NCI-H2196 (cell line): Measurements from ENCODE around the gene URM1.
A peak's percentile ranks its signal among the peaks of the same experiment; 100 is the strongest.
"Not testable (repeated sequence)": the region's sequence is repeated elsewhere in the genome, so short reads cannot be mapped to it uniquely, and the experiment has no call there.

Source experiments
- DNase-seq: peaks from one replicate; lab custom pipeline; 2025; ENCODE audit not compliant: unreplicated experiment; lab: John Stamatoyannopoulos, UW

Gene URM1

DNA sequence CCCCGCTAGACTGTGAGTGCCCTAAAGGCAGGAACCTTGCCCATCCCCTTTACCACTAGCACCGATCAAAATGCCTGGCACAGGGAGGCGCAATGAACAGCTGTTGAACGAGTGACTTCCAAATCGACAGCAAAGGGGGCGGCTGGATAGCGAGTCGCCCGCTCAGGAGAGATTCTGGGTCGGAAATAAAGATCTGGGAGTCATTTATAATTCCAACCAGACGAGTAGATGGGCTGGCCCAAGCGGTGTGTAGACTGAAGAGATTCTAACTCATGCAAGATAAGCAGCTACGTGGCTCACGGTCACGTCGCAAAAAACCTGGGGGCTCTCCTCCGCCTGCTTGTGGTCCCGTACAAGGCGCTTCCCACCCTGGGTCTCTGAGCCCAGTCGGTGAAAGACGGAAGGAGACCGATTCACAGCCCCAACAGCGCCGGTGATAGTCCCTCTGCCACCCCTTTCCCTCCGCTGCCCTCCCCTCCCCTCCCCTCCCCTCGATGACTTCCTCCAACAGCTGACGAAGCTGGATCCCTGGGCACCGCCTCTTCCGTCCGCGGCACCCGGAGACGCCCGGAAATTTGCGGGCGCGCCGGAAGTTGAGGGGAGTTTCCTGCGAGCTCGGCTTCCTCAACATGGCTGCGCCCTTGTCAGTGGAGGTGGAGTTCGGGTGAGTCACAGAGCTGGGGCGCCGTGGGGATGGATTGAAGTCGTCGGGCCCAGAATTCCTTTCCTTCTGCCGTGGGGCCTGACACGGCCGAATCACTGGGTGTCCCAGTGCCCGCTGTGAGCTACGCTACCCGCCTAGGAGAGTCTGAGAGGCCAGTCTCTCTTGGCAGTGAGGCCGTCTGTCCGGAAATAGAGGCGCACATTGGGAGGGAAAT is at the start of gene URM1:
URM1 (plus strand) TSS at position 623 of the 878 bp plus-strand sequence; CDS start at position 630, 7 bp downstream.
- peak; percentile 97 for DNase-seq

DNA sequence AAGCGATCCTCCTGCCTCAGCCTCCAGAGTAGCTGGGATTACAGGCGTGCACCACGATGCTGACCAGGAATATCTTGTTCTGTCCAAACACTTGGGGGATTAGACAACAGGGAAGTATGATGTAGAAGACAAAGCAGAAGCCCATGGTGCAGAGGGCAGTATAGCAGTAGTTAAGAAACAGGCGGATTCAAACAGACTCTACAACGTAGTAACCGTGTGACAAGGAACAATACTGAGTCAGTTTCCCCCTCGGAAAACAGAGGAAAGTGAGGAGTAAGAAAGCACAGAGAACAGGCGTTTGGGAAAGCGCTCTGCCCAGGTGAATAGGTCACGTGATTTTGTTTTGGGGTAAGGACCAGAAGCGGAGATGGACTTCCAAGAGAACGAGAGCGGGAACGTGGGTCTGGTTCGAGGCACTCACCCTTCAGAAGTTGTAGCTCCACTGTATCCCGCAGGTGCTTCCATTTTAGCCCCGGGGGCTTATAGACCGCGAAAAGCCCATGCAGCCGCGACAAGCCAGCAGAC is 49.2 kb upstream of the URM1 start:
- DNase-seq = no peak

DNA sequence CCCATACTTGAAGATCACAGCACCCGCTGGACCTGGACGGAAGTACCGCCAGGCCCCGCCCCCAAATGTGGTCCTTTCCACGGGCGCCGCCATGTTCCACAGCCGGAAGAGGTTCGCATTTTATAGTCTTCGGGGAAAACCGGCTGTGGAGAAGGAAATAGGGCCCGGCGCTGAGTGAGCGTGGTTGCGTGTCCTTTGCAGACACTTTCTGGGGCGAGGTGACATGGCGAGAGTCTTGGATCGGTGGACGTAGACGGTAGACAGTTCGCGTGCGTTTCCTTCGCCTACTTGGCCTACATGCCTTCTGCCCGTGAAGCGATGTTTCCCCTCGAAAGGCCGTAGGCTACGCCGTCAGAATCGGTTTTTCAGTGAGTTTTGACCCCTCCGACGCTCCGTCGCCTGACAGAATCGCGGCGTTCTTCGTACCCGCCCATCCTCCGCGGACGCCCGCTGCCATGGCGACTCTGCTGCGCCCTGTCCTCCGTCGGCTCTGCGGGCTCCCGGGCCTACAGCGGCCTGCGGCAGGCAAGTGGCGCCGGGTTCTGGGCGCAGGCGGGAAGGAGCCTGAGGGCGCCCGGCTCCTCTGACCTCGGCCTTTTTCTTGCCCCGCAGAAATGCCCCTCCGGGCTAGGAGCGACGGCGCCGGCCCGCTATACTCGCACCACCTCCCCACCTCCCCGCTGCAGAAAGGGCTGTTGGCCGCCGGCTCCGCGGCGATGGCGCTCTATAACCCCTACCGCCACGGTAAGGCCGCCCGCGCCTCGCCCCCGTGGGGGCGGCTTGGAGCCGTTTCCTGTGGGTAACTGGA is 48.6 kb upstream of the URM1 start, which contains the start of the genes COQ4 and TRUB2:
COQ4 (plus strand) TSS at position 436 of the 808 bp plus-strand sequence; CDS start at position 456, 20 bp downstream.
TRUB2 (minus strand) TSS at position 44 of the 808 bp plus-strand sequence; CDS start at position 5, 39 bp downstream.
- peak; percentile 92 for DNase-seq

DNA sequence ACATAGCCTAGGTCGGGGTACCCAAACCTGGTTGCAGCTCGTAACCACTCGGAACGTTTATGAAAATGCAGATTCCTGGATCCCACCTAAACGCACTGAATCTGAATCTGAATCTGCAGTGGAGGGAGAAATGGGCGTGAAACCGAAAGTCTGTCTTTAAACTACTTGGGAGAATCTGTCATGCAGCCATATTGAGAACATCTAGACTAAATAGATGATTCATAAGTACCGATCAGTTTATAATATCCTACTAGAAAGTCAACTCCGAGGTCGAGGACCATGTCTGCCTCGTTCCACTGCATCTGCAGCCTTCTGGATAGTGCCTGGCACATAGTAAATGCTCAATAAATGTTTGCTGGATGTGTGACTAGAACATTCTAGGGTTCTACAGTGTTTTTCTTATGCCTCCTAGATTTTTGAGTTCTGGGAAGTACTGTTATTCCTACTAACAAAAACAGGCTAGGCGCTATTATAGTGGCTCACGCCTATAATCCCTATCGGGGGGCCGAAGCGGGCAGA is 47.9 kb upstream of the URM1 start:
- DNase-seq = no peak

DNA sequence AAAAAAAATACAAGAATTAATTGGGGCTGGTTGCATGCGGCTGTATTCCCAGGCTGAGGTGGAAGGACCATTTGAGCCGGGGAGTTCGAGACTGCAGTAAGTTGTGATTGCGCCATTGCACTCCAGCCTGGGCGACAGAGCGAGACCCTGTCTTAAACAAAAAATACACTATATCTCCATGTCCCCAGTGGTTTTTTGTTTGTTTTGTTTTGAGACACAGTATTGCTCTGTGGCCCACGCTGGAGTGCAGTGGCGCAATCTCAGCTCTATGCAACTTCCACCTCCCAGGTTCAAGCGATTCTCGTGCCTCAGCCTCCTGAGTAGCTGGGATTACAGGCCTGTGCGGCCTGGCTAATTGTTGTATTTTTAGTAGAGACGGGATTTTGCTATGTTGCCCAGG is 47.4 kb upstream of the URM1 start:
- DNase-seq = no peak

DNA sequence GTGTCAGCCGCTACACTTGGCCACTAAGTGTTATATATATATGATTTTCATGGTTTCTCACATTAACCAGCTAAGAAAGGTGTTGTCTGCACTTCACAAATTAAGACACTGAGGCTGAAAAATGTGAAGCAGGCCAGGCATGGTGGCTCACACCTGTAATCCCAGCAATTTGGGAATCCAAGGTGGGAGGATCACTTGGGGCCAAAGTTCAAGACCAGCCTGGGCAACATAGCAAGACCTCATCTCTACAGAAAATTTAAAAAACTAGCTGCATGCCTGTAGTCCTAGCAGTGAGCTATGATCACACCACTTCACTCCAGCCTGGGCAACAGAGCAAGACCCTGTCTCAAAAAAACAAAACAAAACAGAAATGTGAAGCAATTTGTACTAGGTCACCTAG is 46.8 kb upstream of the URM1 start:
- no peak for DNase-seq

DNA sequence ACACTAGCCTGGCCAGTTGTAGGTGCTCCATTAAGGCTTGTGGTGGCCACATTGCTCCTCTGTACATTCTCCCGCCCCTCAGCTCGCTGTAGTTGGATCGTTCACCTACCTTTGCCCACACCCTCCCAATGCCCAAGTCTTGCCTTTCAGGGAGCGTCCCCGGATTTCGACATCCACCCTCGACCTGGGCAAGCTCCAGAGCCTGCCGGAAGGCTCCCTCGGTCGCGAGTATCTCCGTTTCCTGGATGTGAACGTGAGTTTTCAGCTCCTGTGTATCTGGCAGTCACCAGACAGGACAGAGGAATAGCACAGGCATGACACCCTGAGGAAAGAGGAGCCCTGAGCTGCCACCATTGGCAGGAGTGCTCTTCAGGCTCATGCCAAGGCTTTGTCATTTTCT is 45.5 kb upstream of the URM1 start:
- no peak for DNase-seq

DNA sequence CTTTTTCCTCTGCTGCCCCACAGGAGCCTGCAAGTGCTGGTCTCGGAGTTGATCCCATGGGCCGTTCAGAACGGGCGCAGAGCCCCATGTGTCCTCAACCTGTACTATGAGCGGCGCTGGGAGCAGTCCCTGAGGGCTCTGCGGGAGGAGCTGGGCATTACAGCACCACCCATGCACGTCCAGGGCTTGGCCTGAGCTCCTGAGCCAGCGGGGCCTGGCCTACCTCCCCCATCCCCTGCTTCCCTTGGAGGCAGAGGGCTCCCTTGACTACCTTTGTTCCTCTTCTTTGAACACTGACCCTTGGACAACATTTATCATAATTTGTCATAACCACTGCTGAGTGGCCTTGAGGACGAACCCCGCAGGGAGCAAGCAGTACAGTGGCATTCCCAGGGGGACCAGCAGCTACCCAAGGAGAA is 37.7 kb upstream of the URM1 start:
- DNase-seq = no peak

DNA sequence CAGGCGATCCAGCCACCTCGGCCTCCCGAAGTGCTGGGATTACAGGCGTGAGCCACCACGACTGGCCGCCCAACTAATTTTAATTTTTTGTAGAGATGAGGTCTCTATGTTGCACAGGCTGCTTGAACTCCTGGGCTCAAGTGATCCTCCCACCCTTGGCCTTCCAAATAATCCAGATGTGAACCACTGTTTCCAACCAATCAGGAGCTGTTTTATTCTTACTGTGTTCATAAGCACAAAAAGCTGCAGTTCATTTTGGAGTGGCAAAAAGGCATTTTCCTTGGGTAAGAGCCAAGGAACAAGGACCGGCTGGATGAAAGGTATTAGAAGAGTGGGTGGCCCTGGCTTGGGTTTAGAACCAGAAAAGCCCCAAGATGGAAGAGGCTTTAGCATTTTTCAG is 36.0 kb upstream of the URM1 start:
- no peak for DNase-seq

DNA sequence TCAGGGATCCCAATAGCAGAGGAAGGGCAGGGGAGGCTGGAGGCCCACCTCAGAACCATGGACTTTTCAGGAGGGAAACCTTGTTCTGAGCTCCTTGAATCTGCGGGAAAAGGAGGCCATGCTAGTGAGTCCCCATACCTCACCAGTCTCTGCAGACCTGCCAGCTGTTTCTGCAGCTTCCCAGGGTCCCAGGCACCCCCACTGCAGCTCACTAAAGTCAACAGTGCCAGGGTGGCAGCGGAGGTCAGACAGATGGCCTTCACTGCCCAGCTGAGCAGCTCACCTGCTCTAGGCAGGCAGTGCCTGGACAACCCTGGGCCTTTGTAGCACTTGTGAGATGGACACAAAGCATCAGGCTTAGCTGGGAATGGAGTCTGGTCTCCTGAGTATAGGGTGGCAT is 35.3 kb upstream of the URM1 start:
- DNase-seq = no peak

DNA sequence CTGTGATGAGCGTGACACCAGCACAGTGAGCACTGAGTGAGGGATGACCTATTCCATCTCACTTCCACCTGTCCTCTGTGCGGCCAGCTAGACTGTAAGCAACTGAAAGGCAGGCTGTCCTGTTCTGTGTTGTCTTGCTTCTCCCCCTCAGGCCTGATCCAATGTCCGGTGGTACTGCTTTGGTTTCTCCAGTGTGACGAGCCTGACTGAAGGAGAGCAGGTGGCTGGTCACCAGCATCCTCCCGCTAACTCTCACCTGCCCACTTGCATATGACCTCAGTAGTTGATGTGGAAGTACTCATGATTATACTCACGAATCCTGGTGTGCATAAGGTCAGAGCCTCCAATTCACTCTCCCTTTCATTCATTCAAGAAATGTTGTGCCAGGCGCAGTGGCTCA is 33.2 kb upstream of the URM1 start:
- no peak for DNase-seq

DNA sequence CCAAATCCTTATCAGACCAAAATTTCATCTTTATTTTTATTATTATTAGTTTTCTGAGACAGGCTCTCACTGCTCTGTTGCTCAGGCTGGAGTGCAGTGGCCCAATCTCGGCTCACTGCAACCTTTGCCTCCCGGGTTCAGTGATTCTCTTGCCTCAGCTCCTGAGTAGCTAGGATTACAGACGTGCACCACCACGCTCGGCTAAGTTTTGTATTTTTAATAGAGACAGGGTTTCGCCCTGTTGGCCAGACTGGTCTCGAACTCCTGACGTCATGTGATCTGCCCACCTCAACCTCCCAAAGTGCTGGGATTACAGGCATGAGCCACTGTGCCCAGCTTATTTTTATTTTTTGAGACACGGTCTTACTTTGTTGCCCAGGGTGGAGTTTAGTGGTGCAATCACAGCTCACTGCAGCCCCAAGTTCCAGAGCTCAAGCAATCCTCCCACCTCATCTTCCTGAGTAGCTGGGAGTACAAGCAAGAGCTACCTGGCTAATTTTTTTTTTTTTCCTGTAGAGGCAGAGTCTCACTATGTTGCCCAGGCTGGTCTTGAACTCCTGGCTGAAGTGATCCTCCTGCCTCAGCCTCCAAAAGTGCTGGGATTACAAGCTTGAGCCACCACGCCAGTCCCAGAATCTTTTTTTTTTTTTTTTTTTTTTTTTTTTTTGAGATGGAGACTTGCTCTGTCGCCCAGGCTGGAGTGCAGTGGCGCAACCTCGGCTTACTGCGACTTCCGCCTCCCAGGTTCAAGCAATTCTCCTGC is 32.1 kb upstream of the URM1 start:
- not testable (repeated sequence) for DNase-seq

DNA sequence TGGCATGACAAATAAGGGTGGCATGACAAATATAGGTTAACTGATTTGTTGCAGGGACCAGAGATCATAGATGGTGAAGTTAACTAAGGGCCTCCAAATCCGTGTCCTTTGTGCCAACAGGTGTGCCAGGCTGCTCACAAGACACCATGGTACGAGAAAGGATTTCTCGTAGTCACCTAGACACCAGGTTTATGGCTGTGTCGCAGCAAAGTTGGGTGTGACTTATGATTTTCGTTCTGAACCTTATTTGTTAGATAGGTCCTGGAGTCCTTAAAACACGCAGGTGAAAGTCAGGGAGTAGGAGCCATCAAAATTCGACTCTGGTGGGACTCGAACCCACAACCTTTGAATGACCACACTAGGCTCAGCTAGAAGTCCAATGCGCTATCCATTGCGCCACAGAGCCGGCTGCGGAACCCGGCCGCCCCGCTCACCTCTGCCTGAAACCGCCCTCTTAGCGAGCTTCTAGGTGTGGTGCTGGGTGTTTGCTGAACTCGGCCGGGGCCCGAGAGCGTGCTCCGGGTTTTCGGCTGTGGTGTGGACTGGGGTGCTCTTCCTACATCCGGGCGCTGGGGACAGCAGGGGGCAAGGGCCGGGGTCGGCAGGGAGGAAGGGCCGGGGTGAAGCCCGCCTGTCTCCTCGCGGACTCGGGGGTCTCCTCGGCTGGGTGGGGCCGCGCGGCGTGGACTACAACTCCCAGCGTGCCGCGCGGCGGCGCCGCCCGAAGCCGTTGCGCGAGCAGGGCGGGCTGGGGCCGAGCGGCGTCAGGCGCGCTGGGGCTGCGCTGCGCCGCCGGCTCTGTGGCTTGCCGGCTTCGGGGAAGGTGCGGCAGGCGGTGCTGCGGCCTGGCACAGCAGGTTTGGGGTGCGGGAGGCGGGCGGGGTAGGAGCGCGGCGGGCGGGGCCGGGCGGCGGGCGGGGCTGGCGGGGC is 31.1 kb upstream of the URM1 start, which contains the start of gene SLC27A4:
SLC27A4 (plus strand) TSS at position 767 of the 930 bp plus-strand sequence. CDS start 2,606 bp downstream, outside the sequence.
- DNase-seq = peak; percentile 86

DNA sequence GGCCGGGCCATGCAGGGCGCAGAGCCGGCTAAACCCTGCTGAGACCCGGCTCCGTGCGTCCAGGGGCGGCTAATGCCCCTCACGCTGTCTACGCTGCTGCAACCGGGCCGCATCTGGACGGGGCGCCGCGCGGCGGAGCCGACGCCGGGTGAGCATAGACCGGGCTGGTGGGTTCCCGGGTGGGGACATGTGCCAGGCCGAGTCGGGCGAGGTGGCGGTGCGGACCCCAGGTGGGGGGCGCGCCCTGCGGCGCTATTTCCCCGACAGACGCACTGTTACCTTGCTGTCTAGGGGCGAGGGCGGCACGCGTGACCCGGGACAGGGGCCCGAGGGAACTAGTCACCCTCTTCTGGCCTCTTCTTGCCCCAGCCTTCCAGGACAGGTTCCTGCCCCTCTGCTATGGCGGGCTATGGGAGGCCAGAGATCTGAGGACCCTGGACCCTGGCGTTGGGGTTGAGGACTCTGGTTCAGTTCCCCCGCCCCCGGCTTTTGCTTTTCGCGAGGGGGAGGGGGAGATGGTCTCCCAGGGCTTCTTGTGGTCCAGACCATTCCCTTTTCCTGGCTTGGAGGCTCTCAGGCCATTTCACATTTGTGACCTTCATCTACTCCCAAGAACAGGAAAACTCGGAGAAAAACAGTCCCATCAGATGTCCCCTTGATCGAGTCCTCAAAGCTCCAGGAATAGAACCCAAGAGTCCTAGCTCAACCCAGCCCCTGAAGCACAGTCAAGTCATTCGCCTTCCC is 30.3 kb upstream of the URM1 start:
- DNase-seq = no peak

DNA sequence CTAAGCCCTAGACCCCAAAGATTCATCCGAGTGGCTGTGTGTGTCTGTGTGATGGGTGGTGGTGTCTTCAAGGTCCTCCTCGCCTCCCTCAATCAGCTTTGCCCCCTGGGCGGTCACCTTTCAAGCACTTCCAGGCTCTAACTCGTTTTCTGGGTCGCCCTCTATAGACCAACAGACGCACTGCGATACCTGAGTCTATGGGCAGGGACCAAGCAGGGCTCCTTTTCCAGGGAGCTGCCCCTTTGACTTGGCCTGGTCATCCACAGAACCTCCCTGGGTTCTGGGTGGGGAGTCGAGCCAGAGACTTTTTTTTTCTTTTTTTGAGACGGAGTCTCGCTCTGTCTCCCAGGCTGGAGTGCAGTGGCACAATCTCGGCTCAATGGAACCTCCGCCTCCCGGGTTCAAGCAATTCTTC is 29.7 kb upstream of the URM1 start:
- peak; percentile 72 for DNase-seq

DNA sequence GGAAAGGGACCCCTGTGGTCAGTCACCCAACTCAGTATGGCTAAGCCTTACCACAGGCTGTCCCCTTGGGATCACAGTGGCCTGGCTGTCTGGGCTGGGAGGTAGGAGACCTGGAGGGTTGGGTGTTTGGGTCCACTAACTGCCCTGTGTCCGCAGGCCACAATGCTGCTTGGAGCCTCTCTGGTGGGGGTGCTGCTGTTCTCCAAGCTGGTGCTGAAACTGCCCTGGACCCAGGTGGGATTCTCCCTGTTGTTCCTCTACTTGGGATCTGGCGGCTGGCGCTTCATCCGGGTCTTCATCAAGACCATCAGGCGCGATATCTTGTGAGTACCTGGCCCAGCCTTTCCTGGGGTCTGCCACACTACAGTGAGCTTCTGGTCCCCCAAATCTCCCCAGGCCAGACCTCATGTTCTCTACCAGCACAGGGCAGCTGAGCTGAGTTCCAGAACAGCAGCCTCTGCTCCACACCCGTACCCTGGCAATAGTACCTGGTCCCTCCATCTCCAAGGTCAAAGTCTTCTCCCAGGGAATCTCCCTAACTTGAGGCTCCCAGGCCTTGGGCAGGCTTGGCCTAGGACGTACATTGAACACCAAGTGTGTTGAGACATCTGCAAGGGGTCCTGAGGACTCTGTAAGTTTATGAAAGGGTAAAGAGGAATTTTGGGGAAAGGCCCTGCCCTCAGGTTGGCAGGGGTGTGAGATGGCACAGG is 28.0 kb upstream of the URM1 start:
- DNase-seq = no peak

DNA sequence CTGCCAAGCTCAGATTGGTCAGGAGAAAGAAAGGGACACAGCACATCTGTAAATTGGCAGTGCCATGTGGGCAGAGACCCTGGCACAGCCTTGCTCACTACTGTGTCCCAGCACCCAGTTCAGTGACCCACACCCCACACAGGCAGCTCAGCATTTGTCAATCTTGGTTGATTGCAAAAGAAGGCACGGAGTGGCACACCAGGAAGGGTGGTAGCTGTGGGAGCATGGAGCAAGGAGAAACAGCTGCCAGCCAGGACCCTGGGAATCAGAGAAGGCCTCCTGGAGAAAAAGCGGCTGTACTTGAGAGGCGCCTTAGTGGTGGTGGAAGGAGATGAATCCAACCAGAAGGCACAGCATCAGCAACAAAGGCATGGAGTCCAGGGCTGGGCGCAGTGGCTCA is 27.3 kb upstream of the URM1 start:
- no peak for DNase-seq
